Cardiac muscle cell (in vitro differentiated cells and primary cell): ENCODE data around the gene HOXB7. TPM values are rescaled to one million over a fixed set of nuclear protein-coding genes. Genes with fewer than 3 reads are reported as not detected.

Experiments
- DNase-seq, 2 donors: peaks; one replicate each; pipeline versions ENCODE4 v3.0.0 to v3.0.0-alpha.2; 2010 to 2017; ENCODE audit warnings: low read depth in 1 of 2, low spot score in 1 of 2
- H3K27ac ChIP-seq: fragments of 200-600 bp; sonication (generic); 2 replicates; pipeline ENCODE4 v1.5.1; 2016
- H3K27me3 ChIP-seq: fragments of 200-600 bp; sonication (generic); 2 replicates; pipeline ENCODE4 v1.6.0; 2016; ENCODE audit warnings: control low read depth
- H3K36me3 ChIP-seq: fragments of 200-600 bp; sonication (generic); 2 replicates; pipeline ENCODE4 v1.5.1; 2016; ENCODE audit warnings: control low read depth
- H3K4me1 ChIP-seq: fragments of 200-600 bp; sonication (generic); 2 replicates; pipeline ENCODE4 v1.8.1; 2017; ENCODE audit warnings: low read depth, mild to moderate bottlenecking, mixed run types
- H3K4me3 ChIP-seq: fragments of 200-600 bp; sonication (generic); 2 replicates; pipeline ENCODE4 v1.5.1; 2016; ENCODE audit warnings: mild to moderate bottlenecking
- H3K9me3 ChIP-seq: fragments of 200-600 bp; sonication (generic); 2 replicates; pipeline ENCODE4 v1.5.1; 2017; ENCODE audit warnings: low read depth, mild to moderate bottlenecking, control low read depth
- polyA plus RNA-seq: library from polyadenylated mRNA; unstranded; fragments of >200 nt; fragmentation: Nextera tagmentation; extraction: Ambion mirVana; gene quantifications from 2 replicates; pipeline ENCODE4 v1.2.1, GENCODE V29; 2016
- total RNA-seq: library from RNA; depleted of rRNA; stranded (reverse); fragments of >200 nt; gene quantifications from 2 replicates; pipeline ENCODE4 v1.2.3, GENCODE V29; 2016
- TF ChIP-seq, protein P1 (sequence below): IDR thresholded peaks from 2 replicates; pipeline ENCODE4 v1.5.1; 2012; ENCODE audit warnings: low read depth, mild to moderate bottlenecking, low read length

The HOXB7 gene
- total and polyA plus RNA-seq, 2 experiments from 2014 or later = not detected

DNA sequence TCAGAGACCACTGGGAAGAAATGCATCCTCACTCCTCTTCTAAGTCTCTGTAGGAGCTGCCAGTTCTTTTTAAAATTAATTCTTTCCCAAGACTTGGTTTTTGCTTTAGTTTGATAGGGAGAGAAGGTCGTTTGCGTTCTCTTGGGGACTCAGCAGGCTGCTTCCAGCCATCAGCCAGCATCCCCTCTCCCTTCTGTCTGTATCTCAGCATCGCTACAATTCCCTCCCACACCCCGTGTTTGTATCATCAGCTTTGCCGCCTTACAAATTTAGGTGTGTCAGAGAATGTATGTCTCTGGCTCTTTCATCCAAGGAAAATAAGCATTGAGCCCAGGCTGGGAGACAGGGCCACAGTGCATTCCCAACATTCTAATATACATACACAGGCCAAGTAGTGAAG, 11.5 kb downstream of the HOXB7 start:
- no peaks in the 10 kb centered on the region for H3K9me3 ChIP-seq
- H3K4me3 ChIP-seq = no peak overlapping the region
- H3K36me3 ChIP-seq = no peaks in the 10 kb centered on the region
- TF ChIP-seq, protein P1, sequence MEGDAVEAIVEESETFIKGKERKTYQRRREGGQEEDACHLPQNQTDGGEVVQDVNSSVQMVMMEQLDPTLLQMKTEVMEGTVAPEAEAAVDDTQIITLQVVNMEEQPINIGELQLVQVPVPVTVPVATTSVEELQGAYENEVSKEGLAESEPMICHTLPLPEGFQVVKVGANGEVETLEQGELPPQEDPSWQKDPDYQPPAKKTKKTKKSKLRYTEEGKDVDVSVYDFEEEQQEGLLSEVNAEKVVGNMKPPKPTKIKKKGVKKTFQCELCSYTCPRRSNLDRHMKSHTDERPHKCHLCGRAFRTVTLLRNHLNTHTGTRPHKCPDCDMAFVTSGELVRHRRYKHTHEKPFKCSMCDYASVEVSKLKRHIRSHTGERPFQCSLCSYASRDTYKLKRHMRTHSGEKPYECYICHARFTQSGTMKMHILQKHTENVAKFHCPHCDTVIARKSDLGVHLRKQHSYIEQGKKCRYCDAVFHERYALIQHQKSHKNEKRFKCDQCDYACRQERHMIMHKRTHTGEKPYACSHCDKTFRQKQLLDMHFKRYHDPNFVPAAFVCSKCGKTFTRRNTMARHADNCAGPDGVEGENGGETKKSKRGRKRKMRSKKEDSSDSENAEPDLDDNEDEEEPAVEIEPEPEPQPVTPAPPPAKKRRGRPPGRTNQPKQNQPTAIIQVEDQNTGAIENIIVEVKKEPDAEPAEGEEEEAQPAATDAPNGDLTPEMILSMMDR = no peak
- H3K4me1 ChIP-seq = no peaks in the 10 kb centered on the region
- H3K27me3 ChIP-seq = peaks cover 100% of the 10 kb centered on the region
- no peak for DNase-seq
- no peak overlapping the region for H3K27ac ChIP-seq

DNA sequence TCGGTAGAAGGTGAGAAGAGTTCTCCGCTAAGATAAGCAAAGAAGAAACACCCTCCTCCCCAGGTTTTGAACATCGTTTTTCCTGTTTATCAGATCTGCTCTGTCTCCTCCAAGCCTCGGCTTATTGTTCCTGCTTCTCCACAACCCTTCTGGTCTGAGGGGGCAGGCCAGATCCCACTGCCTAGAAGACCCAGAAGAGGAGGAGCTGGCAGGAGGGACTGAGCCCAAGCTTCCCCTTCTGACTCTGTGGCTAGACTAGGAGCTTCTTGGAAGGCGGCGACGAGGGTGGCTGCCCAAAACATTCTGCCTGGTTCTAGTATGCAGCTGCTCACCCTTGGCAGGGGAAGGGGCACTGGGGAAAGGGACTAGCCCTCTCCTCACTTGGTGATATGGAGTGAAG, 12.1 kb downstream of the HOXB7 start:
- TF ChIP-seq, protein P1 = no peak
- H3K9me3 ChIP-seq = no peaks in the 10 kb centered on the region
- H3K27me3 ChIP-seq = peaks cover 100% of the 10 kb centered on the region
- no peak for DNase-seq
- no peaks in the 10 kb centered on the region for H3K36me3 ChIP-seq
- H3K27ac ChIP-seq = no peak overlapping the region
- no peaks in the 10 kb centered on the region for H3K4me1 ChIP-seq
- no peak overlapping the region for H3K4me3 ChIP-seq

DNA sequence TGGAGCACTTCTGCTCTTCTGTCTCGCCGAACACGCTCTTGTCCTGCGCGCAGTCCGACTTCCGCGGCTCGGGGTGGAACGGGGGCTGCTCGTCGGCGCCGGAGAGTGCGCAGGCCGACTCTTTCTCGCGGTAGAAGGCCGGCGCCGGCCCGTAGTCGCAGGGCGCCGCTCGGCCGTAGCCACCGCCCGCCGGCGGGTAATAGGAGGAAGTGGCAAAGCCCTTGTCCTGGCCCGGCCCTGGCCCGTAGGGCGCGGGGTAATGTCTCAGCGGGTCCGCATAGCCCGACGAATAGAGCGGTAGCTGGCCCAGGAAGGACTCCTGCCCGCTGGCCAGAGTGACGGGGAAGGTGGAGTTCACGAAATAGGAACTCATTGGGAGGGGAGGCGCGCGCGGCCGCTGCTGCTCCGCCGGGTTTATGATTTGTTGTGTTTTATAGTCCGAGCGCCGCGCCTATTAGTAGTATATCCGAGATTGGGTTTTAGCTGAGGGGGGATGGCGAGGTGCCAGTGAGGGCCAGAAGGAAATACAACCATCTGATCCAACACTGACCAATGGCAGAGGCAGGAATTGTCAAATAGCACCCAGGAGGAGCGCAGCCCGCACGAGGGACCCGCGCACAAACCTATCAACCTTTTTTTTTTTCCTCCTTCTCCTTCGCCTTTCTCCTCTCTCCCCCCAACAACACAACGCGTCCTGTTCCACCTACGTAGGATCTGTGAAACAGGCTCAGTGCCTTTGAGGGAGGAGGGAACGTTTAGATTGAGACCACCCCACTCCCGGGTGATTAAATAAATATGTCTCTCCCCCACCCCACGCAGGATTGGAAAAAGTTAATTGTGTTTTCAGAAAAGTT, 12.8 kb downstream of the HOXB7 start:
- DNase-seq = no peak
- H3K4me3 ChIP-seq = peak overlapping the region; percentile 25
- H3K36me3 ChIP-seq = no peaks in the 10 kb centered on the region
- peaks cover 100% of the 10 kb centered on the region for H3K27me3 ChIP-seq
- TF ChIP-seq, protein P1 = no peak
- H3K4me1 ChIP-seq = no peaks in the 10 kb centered on the region
- no peak overlapping the region for H3K27ac ChIP-seq
- H3K9me3 ChIP-seq = no peaks in the 10 kb centered on the region

DNA sequence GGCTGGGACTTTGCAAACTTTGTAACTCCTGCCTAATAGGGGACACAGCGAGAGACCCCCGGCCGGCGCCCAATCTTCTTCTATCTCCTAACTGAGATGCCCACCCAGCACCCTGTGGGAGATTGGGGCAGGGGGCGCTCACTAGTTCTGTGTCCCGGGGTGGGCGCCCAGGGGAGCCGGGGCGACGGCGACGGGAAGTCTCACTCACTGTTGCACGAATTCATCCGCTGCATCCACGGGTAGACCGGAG, 13.4 kb downstream of the HOXB7 start:
- Histone ChIP-seq H3K4me3 (peak overlapping the region; percentile 25), H3K4me1 (no peaks in the 10 kb centered on the region), H3K36me3 (no peaks in the 10 kb centered on the region), H3K9me3 (no peaks in the 10 kb centered on the region), H3K27ac (no peak overlapping the region), H3K27me3 (peaks cover 100% of the 10 kb centered on the region)
- no peak for DNase-seq
- TF ChIP-seq, protein P1 = no peak

DNA sequence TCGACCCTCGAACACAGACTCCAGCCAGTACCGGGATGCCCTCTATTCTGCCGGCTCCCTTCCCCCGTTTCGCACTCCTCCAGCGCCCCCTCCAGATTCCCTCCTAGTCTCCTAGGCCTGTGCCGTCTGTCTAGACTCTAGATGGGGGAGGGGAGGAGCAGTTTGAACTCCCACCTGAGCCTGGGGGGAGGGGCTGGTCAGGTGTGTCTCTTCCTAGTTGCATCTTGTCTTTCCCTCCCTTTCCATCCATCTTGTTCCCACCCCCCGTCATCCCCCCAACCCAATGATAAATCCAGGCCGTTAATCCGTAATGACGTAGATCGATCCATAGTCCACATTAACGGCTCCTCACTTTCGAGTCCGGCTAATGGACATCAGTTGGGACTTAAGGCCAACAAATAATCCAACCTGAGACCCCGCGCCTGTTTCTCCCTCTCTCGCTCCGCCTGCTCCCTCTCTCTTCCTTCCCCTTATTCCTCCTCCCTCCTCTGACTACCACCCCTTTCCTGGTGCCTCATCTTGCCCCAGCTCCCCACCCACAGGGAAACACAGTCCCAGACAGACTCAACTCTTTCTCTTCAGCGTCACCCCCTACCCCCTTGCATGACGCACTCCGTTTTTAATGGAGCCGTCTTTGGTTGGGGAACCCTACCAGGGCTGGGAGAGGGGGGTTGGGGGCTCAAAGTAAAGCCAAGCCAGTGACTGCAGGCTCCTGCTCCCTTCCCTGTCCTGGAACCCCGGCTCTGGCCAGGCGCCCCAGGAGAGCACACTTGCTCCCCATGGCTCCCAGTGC, 13.9 kb downstream of the HOXB7 start:
- H3K27ac ChIP-seq = no peak overlapping the region
- DNase-seq = no peak
- peak overlapping the region; percentile 25 for H3K4me3 ChIP-seq

More for the DNA sequence above, 13.9 kb downstream of the HOXB7 start:
- Histone ChIP-seq H3K27me3 (peaks cover 100% of the 10 kb centered on the region), H3K36me3 (no peaks in the 10 kb centered on the region), H3K9me3 (no peaks in the 10 kb centered on the region), H3K4me1 (no peaks in the 10 kb centered on the region)
- TF ChIP-seq, protein P1 = no peak
